BJ (cell line): Measurements from ENCODE around the gene IPO5. TPM values are rescaled to one million over a fixed set of nuclear protein-coding genes. Genes with fewer than 3 reads are reported as not detected.

ENCODE experiments used
- CTCF ChIA-PET: fragments of 350-600 bp; formaldehyde crosslinking; extraction: SDS; loops from one replicate; lab custom pipeline; 2021; ENCODE audit warnings: antibody characterized with exemption, inconsistent platforms; lab: Yijun Ruan, JAX
- POLR2A ChIA-PET: fragments of 300-600 bp; sonication (Branson Sonifier 250); formaldehyde crosslinking; extraction: SDS; loops from one replicate; lab custom pipeline; 2021; ENCODE audit warnings: antibody characterized with exemption; lab: Charles Lee
- DNase-seq: peaks from one replicate; pipeline ENCODE4 v3.0.0-alpha.2; 2011; ENCODE audit warnings: low read depth
- H3K27me3 ChIP-seq: 2 replicates; pipeline ENCODE4 v1.6.0; 2011; ENCODE audit warnings: low read length; ENCODE audit not compliant: control insufficient read depth, insufficient read depth
- H3K36me3 ChIP-seq: 2 replicates; pipeline ENCODE4 v1.5.1; 2011; ENCODE audit warnings: low read length; ENCODE audit not compliant: control insufficient read depth, insufficient read depth
- H3K4me3 ChIP-seq: 2 replicates; pipeline ENCODE4 v1.5.1; 2011; ENCODE audit warnings: low read depth, mild to moderate bottlenecking, control low read depth, low read length
- CTCF ChIP-seq: IDR thresholded peaks from 2 replicates; pipeline ENCODE4 v1.5.1; 2011; ENCODE audit warnings: low read depth, mild to moderate bottlenecking, control low read depth, inconsistent platforms, low read length, moderate library complexity; ENCODE audit not compliant: insufficient read depth
- polyA plus RNA-seq: library from polyadenylated mRNA; depleted of rRNA; stranded (reverse); fragments of >200 nt; gene quantifications from 2 replicates; pipeline ENCODE4 v1.2.3, GENCODE V29; 2011

IPO5 gene
- polyA plus RNA-seq, 1 experiment = 137 TPM

- ChIA-PET POLR2A (no interaction called here), CTCF (interaction anchor here (1.6 to 3.0 kb wide), 3 partner anchors 8 to 29 kb away, joined by 4 to 24 read pairs (median 10); no protein-coding TSS in a partner anchor)
Observed at GRCh38 chr13:97913206-97913605, 40.3 kb upstream of the IPO5 start.

GRCh38 chr13:97914540-97914939 lies 38.9 kb upstream of the IPO5 start:
- ChIA-PET CTCF (no interaction called here), POLR2A (no interaction called here)
- Histone ChIP-seq H3K36me3 (no peaks in the 10 kb centered on the region), H3K27me3 (no peaks in the 10 kb centered on the region), H3K4me3 (no peak overlapping the region)
- no peak for TF ChIP-seq CTCF
- DNase-seq = no peak

More at GRCh38 chr13:97913206-97913605, 40.3 kb upstream of the IPO5 start:
- Histone ChIP-seq H3K27me3 (no peaks in the 10 kb centered on the region), H3K4me3 (no peak overlapping the region), H3K36me3 (no peaks in the 10 kb centered on the region)
- no peak for DNase-seq
- TF ChIP-seq CTCF = no peak

GRCh38 chr13:97921176-97921816 lies 32.2 kb upstream of the IPO5 start:
- DNase-seq = peak; percentile 25
- Histone ChIP-seq H3K27me3 (no peaks in the 10 kb centered on the region), H3K36me3 (no peaks in the 10 kb centered on the region), H3K4me3 (no peak overlapping the region)
- ChIA-PET CTCF (interaction anchor here (1.0 to 2.5 kb wide), 3 partner anchors 9 to 25 kb away, joined by 3 to 10 read pairs (median 5); no protein-coding TSS in a partner anchor), POLR2A (no interaction called here)
- no peak for TF ChIP-seq CTCF

GRCh38 chr13:97928301-97928700 lies 25.2 kb upstream of the IPO5 start:
- DNase-seq = no peak
- Histone ChIP-seq H3K27me3 (no peaks in the 10 kb centered on the region), H3K36me3 (no peaks in the 10 kb centered on the region), H3K4me3 (no peak overlapping the region)
- CTCF ChIA-PET = interaction anchor here (0.7 to 1.4 kb wide), 2 partner anchors 17 to 46 kb away, joined by 4 to 5 read pairs; no protein-coding TSS in a partner anchor
- TF ChIP-seq CTCF = no peak
- POLR2A ChIA-PET = no interaction called here

- H3K36me3 ChIP-seq = no peaks in the 10 kb centered on the region
- no peak for TF ChIP-seq CTCF
- ChIA-PET POLR2A (no interaction called here), CTCF (no interaction called here)
- no peak for DNase-seq
- no peak overlapping the region for H3K4me3 ChIP-seq
- no peaks in the 10 kb centered on the region for H3K27me3 ChIP-seq
Observed at GRCh38 chr13:97932036-97932435, 21.4 kb upstream of the IPO5 start.
